ENCODE data around the gene SETDB1.

SETDB1 gene

DNA sequence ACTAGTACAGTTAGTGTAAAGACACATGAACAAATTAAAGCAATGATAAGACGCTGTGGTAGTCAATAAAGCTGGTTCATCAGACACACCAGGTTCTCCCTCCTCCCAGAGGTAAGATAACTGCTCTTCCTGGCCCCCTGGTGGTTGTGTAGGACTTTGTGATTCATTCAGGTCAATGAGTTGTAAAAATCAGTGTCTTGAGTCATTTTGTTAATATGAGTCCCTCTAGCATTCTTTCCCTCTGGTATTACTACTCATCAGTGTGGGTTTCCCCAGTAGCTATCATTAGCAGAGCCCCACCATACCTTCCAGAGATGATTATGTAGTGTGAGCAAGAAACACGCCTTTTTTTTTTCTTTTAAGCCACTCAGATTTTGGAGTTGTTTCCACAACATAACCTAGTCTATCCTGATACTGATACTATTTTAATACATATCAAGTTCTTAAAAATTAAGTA, 3.6 kb upstream of the SETDB1 start:
- TF ChIP-seq, protein P1, sequence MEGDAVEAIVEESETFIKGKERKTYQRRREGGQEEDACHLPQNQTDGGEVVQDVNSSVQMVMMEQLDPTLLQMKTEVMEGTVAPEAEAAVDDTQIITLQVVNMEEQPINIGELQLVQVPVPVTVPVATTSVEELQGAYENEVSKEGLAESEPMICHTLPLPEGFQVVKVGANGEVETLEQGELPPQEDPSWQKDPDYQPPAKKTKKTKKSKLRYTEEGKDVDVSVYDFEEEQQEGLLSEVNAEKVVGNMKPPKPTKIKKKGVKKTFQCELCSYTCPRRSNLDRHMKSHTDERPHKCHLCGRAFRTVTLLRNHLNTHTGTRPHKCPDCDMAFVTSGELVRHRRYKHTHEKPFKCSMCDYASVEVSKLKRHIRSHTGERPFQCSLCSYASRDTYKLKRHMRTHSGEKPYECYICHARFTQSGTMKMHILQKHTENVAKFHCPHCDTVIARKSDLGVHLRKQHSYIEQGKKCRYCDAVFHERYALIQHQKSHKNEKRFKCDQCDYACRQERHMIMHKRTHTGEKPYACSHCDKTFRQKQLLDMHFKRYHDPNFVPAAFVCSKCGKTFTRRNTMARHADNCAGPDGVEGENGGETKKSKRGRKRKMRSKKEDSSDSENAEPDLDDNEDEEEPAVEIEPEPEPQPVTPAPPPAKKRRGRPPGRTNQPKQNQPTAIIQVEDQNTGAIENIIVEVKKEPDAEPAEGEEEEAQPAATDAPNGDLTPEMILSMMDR (IDR thresholded peaks at IDR 0.05) = peak; percentile 85; the same call in 1 of the 2 replicates

DNA sequence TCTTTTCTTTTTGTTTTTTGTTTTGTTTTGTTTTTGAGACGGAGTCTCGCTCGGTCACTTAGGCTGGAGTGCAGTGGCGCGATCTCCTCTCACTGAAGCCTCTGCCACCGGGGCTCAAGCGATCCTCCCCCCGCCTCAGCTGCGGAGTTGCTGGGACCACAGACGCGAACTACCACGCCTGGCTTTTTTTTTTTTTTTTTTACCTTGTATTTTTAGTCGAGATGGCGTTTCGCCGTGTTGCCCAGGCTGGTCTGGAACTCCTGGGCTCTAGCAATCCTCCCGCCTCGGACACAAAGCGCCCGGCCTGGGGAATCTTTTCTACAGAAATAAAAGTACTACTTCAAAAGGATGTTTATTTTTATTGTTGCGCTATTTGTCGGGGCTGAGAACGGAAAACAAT, 1.1 kb upstream of the SETDB1 start:
- TF ChIP-seq, protein P1 (IDR thresholded peaks at IDR 0.05) = no peak

DNA sequence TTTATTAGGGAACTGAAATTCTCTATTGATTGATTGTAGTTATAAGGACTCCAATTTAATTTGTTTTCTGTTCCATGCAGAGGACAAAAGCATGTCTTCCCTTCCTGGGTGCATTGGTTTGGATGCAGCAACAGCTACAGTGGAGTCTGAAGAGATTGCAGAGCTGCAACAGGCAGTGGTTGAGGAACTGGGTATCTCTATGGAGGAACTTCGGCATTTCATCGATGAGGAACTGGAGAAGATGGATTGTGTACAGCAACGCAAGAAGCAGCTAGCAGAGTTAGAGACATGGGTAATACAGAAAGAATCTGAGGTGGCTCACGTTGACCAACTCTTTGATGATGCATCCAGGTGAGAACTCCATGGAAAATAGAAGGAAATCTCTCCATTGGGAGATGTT, 1.5 kb downstream of the SETDB1 start:
- TF ChIP-seq, protein P1 (IDR thresholded peaks at IDR 0.05) = no peak

DNA sequence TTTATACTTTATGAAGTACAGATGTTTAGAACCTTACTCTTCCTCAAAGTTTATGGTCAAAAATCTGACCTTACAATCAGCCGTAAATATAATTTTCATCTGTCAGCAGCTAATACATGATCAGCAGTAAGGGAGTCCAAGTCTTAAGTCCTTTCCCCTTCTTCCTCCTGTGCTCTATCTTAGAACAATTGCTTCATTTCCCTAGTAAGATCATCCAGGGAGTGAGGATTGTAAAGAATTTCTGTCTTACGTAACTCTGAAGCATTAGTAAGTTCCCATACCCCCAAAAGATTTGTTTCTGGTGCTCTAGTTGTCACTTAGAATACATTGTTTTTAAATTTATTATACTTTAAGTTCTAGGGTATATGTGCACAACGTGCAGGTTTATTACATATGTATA, 2.1 kb downstream of the SETDB1 start:
- TF ChIP-seq, protein P1 (IDR thresholded peaks at IDR 0.05) = no peak

DNA sequence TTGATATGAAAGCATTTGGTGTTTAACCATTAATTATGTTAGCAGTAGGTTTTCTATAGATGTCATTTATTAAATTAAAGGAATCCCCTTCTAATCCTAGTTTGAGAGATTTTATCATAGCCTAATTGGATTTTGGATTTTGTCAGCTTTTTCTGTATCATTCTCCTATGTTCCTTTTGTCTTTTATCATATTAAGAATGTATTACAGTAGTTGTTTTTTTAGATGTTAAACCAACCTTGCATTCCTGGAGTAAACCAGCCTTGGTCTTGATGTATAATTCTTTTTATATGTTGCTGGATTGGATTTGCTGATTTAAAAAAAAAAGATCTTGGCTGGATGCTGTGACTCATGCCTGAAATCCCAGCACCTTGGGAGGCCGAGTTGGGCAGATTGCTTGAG, 5.6 kb downstream of the SETDB1 start:
- TF ChIP-seq, protein P1 (IDR thresholded peaks at IDR 0.05) = no peak

DNA sequence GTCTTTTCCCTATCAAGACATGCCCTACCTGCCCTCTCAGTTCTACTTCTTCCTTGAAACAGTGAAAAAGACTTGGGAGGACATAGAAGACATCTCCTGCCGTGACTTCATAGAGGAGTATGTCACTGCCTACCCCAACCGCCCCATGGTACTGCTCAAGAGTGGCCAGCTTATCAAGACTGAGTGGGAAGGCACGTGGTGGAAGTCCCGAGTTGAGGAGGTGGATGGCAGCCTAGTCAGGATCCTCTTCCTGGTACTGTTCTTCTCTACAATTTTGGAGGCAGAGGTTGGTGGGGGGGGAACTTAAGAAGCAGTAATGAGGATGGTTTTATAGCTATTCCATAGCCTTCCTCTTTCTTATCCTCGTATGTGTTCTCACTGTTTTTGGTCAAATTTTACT, 18.7 kb downstream of the SETDB1 start:
- TF ChIP-seq, protein P1 (IDR thresholded peaks at IDR 0.05) = no peak

DNA sequence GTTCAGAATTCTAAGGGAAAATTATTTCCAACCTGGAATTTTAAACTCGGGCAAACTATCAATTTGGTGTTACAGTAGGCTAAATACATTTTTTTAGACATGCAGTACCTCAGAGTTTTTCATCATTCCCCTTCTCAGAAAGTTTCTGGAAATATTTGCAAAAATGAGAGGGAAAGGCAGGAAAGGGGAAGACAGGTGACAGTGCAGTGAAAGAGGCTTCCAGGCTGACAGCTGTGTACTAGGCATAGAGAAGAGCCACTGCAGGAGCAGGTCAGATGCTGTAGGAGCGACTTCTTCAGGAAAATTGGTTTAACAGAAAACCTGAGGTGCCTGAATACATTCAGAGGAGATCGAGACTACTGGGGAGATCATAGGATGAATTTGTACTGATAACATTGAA, 28.5 kb downstream of the SETDB1 start:
- TF ChIP-seq, protein P1 (IDR thresholded peaks at IDR 0.05) = no peak

DNA sequence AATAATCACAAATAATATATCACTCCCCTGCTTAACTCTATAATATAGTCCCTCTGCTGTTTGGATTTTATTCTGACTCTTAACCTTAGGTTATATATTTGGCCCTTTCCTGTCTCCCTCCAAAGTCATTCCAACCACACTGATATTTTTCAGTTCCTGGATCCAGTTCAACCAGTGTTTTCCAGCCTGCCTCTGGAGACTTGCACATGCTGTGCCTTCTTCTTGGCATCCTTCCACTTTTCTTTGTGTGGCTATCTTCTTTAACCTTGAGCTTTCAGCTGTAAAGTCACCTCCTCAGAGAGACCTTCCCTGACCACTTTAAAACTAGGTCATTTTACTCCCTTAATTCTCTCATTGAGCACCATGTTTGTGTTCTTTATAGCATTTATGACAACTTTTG, 29.1 kb downstream of the SETDB1 start:
- TF ChIP-seq, protein P1 (IDR thresholded peaks at IDR 0.05) = no peak

All from LNCAP (cell line).